ENCODE data around the gene ASB18. TPM values are rescaled to one million over a fixed set of nuclear protein-coding genes. Genes with fewer than 3 reads are reported as not detected.

Gene ASB18
- polyA plus RNA-seq, 3 donors: not detected

DNA sequence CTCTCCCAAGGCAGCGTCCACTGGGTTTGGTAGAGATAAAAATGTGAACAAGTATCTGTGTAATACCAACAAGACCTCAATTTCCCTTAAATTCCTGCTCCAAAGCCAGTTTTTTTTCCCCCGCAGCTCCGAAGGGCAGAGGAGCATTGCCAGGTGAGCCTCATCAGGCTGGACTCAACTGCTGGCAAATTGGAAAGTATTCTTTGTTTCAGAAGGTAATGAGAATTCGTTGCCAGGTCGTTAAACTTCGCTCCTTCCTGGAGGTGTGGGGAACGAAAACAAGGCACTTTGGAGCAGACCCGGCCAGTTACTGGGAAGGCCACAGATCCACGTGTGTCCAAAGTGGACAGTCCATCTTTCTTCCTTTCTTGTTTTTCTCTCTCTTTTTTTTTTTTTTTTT, 30.4 kb upstream of the ASB18 start:
- TF ChIP-seq CTCF (IDR thresholded peaks at IDR 0.05): no peak
- DNase-seq: no peak
- no peaks in the 10 kb centered on the region for H3K27me3 ChIP-seq (ENCODE audit: control insufficient read depth in 2 of 2, insufficient read depth in 2 of 2, low read length in 2 of 2)
- H3K36me3 ChIP-seq (replicated peaks in 1 of 2; ENCODE audit: control insufficient read depth in 1 of 2, insufficient read depth in 2 of 2, low read length in 2 of 2): no peaks in the 10 kb centered on the region
- H3K9me3 ChIP-seq (replicated peaks in 1 of 2; ENCODE audit: control insufficient read depth in 1 of 2, insufficient read depth in 1 of 2, low read length in 2 of 2): peaks cover 0 to 3% of the 10 kb centered on the region in 2 donors
- H2AFZ ChIP-seq (ENCODE audit: insufficient read depth, low read depth, low read length, poor library complexity, severe bottlenecking): no peak overlapping the region
- H3K4me3 ChIP-seq (replicated peaks in 1 of 3; ENCODE audit: low read depth in 2 of 3, low read length in 3 of 3): no peak overlapping the region
- no peak overlapping the region for H3K27ac Mint-ChIP-seq
- H3K4me1 ChIP-seq (ENCODE audit: control insufficient read depth in 1 of 2, insufficient read depth in 2 of 2, low read length in 2 of 2): no peaks in the 10 kb centered on the region
- no peak overlapping the region for H3K4me2 ChIP-seq (replicated peaks; ENCODE audit: extremely low read depth, low read length, poor library complexity, severe bottlenecking)
- intact Hi-C loops (cut with micrococcal nuclease): no loop called here
- H3K27me3 Mint-ChIP-seq (ENCODE audit: low read depth in 3 of 3): peaks cover 4 to 6% (median 6%) of the 10 kb centered on the region in 3 donors
- 93% methylated on average over 6 of the region's 9 CpGs for WGBS (ENCODE audit: insufficient coverage)
- H3K79me2 ChIP-seq (ENCODE audit: insufficient read depth, low read length): no peaks in the 10 kb centered on the region
- no peak overlapping the region for H3K27ac ChIP-seq (ENCODE audit: low read depth in 1 of 2, low read length in 2 of 2)
- H4K20me1 ChIP-seq (ENCODE audit: insufficient read depth, low read length): no peaks in the 10 kb centered on the region
- no peak overlapping the region for H3K9ac ChIP-seq (ENCODE audit: insufficient read depth, low read length, poor library complexity, severe bottlenecking)
- no peak overlapping the region for H3K4me3 Mint-ChIP-seq
- H3K9me3 Mint-ChIP-seq: peaks cover 0 to 7% (median 2%) of the 10 kb centered on the region in 7 donors
- no peaks in the 10 kb centered on the region for H3K36me3 Mint-ChIP-seq
- H3K4me1 Mint-ChIP-seq: no peaks in the 10 kb centered on the region

- H3K4me2 ChIP-seq (replicated peaks; ENCODE audit: extremely low read depth, low read length, poor library complexity, severe bottlenecking): no peak overlapping the region
- Mint-ChIP-seq H3K4me1 (no peaks in the 10 kb centered on the region), H3K4me3 (no peak overlapping the region), H3K36me3 (no peaks in the 10 kb centered on the region), H3K27ac (no peak overlapping the region), H3K9me3 (peaks cover 0 to 7% (median 4%) of the 10 kb centered on the region in 7 donors), H3K27me3 (ENCODE audit: low read depth in 3 of 3) (peaks cover 4 to 6% (median 6%) of the 10 kb centered on the region in 3 donors)
- no peaks in the 10 kb centered on the region for H3K79me2 ChIP-seq (ENCODE audit: insufficient read depth, low read length)
- no peaks in the 10 kb centered on the region for H3K9me3 ChIP-seq (replicated peaks in 1 of 2; ENCODE audit: control insufficient read depth in 1 of 2, insufficient read depth in 1 of 2, low read length in 2 of 2)
- H3K4me1 ChIP-seq (ENCODE audit: control insufficient read depth in 1 of 2, insufficient read depth in 2 of 2, low read length in 2 of 2): no peaks in the 10 kb centered on the region
- no peak overlapping the region for H3K9ac ChIP-seq (ENCODE audit: insufficient read depth, low read length, poor library complexity, severe bottlenecking)
- intact Hi-C loops (cut with micrococcal nuclease): no loop called here
- DNase-seq: no peak
- WGBS (ENCODE audit: insufficient coverage): 61% methylated on average over 2 of the region's 6 CpGs
- H2AFZ ChIP-seq (ENCODE audit: insufficient read depth, low read depth, low read length, poor library complexity, severe bottlenecking): no peak overlapping the region
- no peaks in the 10 kb centered on the region for H3K36me3 ChIP-seq (replicated peaks in 1 of 2; ENCODE audit: control insufficient read depth in 1 of 2, insufficient read depth in 2 of 2, low read length in 2 of 2)
- H3K4me3 ChIP-seq (replicated peaks in 1 of 3; ENCODE audit: low read depth in 2 of 3, low read length in 3 of 3): no peak overlapping the region
- no peaks in the 10 kb centered on the region for H3K27me3 ChIP-seq (ENCODE audit: control insufficient read depth in 2 of 2, insufficient read depth in 2 of 2, low read length in 2 of 2)
- no peaks in the 10 kb centered on the region for H4K20me1 ChIP-seq (ENCODE audit: insufficient read depth, low read length)
- H3K27ac ChIP-seq (ENCODE audit: low read depth in 1 of 2, low read length in 2 of 2): no peak overlapping the region
- TF ChIP-seq CTCF (IDR thresholded peaks at IDR 0.05): no peak
Observed at GRCh38 chr2:236293241-236293810, 29.1 kb upstream of the ASB18 start.
